GM19025 (cell line): ENCODE measurements around the gene SPATA7.
"Not testable (repeated sequence)": the region's sequence is repeated elsewhere in the genome, so short reads cannot be mapped to it uniquely, and the experiment has no call there.

Experiments used
- ATAC-seq: cut with Tn5 transposase; IDR thresholded peaks from one replicate; pipeline ENCODE4 v1.9.1; 2021; ENCODE audit warnings: mild to moderate bottlenecking, low read depth, moderate library complexity; ENCODE audit not compliant: unreplicated experiment

SPATA7 gene, protein sequence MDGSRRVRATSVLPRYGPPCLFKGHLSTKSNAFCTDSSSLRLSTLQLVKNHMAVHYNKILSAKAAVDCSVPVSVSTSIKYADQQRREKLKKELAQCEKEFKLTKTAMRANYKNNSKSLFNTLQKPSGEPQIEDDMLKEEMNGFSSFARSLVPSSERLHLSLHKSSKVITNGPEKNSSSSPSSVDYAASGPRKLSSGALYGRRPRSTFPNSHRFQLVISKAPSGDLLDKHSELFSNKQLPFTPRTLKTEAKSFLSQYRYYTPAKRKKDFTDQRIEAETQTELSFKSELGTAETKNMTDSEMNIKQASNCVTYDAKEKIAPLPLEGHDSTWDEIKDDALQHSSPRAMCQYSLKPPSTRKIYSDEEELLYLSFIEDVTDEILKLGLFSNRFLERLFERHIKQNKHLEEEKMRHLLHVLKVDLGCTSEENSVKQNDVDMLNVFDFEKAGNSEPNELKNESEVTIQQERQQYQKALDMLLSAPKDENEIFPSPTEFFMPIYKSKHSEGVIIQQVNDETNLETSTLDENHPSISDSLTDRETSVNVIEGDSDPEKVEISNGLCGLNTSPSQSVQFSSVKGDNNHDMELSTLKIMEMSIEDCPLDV

GRCh38 chr14:88385212-88386101, at the start of gene SPATA7:
Gene SPATA7, plus strand, starts transcription at chr14:88385657. Its CDS starts 162 bp downstream, at chr14:88385819.
- ATAC-seq = peak; percentile 99

- no peak for ATAC-seq
Measured at GRCh38 chr14:88340357-88340756, 45.1 kb upstream of the SPATA7 start.

- no peak for ATAC-seq
Measured at GRCh38 chr14:88342980-88343379, 42.5 kb upstream of the SPATA7 start.

DNA sequence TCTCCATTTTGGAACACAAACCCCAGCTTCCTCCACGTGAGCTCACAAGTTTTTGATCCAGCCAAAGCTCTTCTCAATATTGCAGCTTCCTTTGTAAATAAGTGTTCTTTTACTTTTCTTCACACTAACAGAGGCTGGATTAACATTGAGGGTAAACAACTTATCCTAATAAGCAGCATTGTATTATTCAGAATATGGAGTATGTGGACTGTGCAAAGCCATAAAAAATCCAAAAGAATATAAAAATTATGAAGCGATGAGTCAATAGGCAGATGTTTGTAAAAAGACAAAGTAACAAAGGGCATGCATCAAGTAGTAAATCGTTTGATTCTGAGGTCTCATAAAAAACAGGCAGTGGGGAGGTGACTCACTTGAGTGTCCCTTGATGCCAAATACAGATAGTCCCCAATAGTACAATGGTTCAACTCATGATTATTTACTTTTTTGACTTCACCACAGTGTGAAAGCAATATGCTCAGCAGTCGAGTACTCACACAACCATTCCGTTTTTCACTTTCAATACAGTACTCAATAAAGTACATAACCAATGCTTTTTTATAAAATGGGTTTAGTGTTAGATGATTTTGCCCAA, 39.3 kb upstream of the SPATA7 start:
- ATAC-seq = no peak

GRCh38 chr14:88348546-88348945, 36.9 kb upstream of the SPATA7 start:
- no peak for ATAC-seq

DNA sequence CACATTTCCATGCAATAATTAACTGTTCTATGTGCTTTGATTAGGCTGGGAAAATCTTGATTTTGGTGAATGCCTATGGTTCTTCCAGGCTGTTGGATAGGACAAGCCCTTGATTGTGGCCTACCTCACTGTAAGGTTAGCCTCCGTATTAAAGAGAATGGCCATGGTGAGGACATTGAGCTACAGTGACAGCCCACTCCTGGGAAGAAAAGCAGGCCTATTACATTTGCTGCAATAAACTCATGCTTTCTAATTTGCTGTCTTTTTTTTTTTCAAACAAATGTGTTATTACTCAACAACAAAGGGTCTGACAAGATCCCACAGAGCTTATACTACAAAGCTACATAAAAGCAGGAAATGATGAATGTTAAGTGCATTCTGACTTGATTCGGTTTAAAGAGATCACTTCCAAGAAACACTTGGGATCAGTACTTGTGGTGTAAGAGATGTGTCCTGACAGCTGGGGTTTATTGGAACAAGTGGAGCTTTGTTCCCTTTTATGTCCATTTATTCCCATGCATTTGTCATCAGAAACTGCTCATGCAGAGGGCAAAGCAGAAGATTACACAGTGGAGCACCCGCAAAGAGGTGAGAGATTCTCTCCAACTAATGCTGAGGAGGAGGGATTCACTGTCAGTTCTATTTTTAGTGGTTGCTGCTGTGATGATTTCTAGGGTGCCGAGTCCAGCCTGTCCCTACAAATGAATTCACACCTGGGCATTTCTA, 33.3 kb upstream of the SPATA7 start:
- no peak for ATAC-seq

DNA sequence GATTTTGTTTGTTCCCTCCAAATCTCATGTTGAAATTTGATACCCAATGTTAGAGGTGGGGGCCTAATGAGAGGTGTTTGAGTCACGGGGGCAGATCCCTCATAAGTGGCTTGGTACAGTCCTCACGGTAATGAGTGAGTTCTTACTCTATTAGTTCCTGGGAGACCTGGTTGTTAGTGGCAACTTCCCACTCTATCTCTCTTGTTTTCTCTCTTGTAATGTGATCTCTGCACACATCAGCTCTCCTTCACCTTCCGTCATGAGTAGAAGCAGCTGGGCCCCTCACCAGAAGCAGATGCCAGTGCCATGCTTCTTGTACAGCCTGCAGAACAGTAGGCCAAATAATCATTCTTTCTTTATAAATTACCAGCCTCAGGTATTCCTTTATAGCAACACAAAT, 32.8 kb upstream of the SPATA7 start:
- no peak for ATAC-seq

DNA sequence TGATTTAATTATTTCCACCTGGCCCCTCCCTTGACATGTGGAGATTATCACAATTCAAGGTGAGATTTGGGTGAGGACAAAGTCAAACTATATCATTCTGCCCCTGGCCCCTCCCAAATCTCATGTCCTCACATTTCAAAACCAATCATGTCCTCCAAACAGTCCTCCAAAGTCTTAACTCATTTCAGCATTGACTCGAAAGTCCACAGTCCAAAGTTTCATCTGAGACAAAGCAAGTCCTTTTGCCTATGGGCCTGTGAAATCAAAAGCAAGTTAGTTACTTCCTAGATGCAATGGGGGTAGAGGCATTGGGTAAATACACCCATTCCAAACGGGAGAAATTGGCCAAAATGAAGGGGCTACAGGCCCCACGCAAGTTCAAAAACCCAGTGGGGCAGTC, 31.1 kb upstream of the SPATA7 start:
- ATAC-seq = no peak

DNA sequence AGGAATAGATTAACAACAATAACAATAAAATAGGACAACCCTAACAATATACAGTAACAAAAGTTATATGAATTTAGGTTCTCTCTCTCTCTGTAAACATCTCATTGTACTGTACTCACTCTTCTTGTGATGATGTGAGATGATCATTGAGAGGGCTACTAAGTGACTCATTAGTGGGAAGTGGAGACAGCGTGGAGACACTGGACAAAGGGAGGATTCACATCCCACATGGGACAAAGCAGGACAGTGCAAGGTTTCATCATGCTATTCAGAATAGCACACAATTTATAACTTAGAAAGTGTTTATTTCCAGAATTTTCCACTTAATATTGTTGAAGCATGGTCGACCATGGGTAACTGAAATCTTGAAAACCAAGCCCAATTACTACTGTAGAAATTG, 26.0 kb upstream of the SPATA7 start:
- no peak for ATAC-seq

DNA sequence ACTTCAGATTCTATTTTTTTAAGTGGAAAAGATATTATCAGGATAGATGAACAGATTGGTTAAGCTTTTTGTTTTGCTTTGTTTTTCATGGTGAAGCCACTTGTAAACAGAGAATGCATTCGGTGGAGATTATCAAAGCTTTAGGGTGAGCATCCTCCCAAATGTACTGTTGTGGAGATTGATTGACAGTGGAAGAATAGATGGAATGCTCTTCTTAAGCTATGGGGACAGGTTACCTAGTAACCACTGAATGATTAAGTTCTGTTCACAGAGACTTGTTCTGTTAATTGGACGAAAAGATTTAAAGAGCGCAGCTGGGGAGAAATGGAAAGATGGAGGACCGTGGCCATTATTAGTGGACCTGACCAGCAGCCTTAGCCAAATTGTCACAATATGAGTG, 21.8 kb upstream of the SPATA7 start:
- no peak for ATAC-seq

DNA sequence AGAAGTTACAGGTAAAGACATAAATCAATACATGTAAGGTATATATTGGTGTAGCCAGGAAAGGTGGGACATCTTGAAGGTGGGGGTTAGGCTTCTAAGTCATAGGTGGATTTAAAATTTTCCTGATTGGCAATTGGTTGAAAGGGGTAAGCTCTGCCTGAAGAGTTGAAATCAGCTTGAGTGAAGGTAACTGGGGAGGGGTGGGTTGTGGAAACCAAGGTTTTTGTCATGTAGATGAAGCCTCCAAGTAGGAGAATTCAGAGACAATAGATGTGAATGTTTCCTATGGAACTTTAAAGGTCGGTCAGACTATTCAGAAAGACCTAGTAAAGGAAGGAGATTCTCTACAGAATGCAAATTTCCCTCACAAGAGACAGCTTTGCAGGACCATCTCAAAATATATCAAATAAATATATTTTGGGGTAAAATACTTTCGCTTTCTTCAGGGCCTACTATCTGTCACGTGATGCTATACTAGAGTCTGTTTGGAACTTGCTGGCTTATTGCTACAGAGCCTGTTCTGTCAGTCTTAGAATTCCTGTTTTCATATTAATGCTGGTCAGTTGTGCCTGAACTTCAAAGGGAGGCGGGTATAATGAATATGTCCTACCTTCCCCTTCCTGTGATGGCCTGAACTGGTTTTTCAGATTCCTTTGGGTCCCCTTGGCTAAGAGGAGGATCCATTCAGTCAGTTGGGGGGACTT, 20.6 kb upstream of the SPATA7 start:
- no peak for ATAC-seq

DNA sequence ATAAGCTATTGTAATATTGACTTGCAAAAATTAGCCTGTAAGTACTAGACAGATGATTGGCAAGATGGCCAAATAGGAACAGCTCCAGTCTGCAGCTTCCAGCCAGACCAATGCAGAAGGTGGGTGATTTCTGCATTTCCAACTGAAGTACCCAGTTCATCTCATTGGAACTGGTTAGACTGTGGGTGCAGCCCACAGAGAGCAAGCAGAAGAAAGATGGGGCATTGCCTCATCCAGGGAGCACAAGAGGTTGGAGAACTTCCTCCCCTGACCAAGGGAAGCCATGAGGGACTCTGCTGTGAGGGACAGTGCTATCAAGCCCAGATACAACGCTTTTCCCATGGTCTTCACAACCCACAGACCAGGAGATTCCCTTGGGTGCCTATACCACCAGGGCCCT, 16.0 kb upstream of the SPATA7 start:
- ATAC-seq = no peak

- ATAC-seq = no peak
Measured at GRCh38 chr14:88379706-88380343, 5.6 kb upstream of the SPATA7 start.

DNA sequence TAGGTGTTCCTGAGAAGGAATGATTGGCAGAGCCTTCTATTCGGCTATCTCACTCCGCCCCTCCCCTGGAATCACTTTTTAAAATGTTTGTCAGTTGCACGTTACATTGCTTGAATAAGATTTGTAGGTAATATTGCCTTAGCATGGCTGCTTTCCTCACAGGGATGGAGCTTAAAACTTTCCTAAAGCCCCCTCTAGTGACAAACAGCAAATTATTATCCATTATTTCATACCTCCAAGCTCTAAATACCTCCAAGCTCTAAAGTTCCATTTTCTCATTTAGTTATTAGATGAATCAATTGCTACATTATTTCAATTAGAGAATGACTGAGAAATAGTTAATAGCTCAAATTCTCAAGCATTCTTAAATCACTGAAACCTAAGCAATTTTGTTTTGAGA, 5.1 kb upstream of the SPATA7 start:
- ATAC-seq = no peak

GRCh38 chr14:88381634-88382033, 3.8 kb upstream of the SPATA7 start:
- ATAC-seq = not testable (repeated sequence)

DNA sequence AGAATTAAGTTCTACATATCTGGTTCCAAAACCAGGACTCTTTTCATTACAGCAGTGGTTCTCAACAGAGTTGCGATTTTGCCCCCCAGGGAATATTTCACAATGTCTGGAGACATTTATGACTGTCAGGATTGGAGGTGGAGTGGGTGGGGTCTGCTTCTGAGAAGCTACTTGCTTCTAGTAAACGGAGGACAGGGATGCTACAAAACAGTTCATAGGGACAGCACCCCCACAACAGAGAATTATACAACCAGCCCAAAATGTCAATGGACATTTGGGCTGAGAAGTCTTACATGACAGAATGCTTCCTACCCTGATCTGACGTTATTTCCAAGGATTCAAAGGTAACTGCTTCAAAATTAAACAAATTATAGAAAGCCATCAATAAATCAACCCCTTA, 739 bp upstream of the SPATA7 start:
- ATAC-seq = no peak

DNA sequence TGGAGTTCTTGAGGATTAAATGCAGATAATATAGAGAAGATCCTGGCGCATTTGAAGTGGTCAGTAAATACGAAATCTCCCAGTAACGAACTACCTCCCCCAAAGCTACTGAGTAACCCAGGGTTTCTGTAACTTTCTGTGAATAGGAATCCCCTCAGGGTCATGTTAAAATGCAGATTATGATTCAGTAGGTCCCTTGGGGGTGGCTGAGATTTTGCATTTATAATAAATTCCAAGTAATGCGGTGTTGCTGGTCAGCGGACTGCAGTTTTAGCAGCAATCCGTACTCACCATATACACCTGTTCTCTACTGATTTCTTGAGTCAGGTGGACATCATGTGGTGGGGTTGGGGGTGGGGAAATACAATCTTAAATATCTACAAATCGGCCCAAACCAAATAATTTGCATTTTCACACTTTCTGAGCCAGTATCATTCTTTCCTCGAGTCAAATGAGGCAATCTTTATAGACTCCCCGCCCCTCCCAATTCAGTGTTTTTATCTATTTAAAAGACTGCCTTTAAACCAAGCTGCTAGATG, 868 bp downstream of the SPATA7 start:
- ATAC-seq = no peak

GRCh38 chr14:88388741-88389282, 3.4 kb downstream of the SPATA7 start:
- ATAC-seq = no peak

DNA sequence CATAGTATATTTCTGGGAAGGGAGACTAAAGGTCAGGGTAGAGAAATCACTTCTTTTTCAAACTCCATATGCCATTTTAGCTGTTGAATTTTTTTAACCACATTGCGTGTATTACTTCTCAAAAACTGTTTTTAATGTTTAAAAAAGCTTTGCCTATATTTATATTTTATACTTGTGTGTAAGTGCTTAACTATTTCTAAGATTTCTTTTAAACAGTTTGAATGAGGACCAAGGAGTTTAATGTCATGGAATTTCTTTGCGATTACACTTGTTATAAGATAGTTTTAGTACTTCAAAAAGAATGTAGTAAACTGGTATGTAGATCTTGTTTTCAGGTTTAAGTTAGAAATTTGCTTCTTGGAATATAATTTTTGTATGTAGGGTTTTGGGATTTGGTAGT, 7.2 kb downstream of the SPATA7 start:
- no peak for ATAC-seq
